ENCODE data around the gene TNRC6C.

Gene TNRC6C

DNA sequence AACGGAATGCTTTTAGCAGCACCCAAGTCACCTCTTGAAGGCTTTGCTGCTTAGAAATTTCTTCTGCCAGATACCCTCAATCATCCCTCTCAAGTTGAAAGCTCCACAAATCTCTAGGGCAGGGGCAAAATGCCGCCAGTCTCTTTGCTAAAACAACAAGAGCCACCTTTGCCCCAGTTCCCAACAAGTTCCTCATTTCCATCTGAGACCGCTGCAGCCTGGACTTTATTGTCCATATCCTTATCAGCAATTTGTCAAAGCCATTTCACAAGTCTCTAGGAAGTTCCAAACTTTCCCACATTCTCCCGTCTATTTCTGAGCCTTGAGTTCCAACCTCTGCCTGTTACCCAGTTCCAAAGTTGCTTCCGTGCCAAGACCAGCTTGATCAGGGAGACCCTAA is 142.6 kb downstream of the TNRC6C start:
- H3K4me3 ChIP-seq (ENCODE audit: low read depth, low read length) = no peak overlapping the region
- H3K9me3 ChIP-seq (ENCODE audit: control insufficient read depth, insufficient read depth, low read depth, low read length) = no peaks in the 10 kb centered on the region
- H3K4me1 ChIP-seq (ENCODE audit: control insufficient read depth, insufficient read depth, low read length) = no peaks in the 10 kb centered on the region; the same call in 1 of the 2 replicates
- TF ChIP-seq MYNN (tag by site-specific recombination; IDR thresholded peaks at IDR 0.05; ENCODE audit: borderline replicate concordance) = no peak
- TF ChIP-seq ZNF311 (tag by site-specific recombination; IDR thresholded peaks at IDR 0.05; ENCODE audit: borderline replicate concordance) = no peak
- no peak for TF ChIP-seq ZBTB8A (tag by site-specific recombination; IDR thresholded peaks at IDR 0.05)
- ChIA-PET CTCF (interaction anchor here (0.6 to 1.0 kb wide), 2 partner anchors 15 to 209 kb away, joined by 3 to 6 read pairs; no protein-coding TSS in a partner anchor), POLR2A (no interaction called here)
- peaks cover 15 to 83% of the 10 kb centered on the region in 2 experiments for H3K36me3 ChIP-seq (ENCODE audit: control insufficient read depth in 2 of 2, insufficient read depth in 1 of 2, low read length in 2 of 2)
- no peak overlapping the region for H3K27ac ChIP-seq (ENCODE audit: extremely low read depth, low read depth, low read length)

GRCh38 chr17:78101542-78101941 is 143.0 kb downstream of the TNRC6C start:
- ChIA-PET CTCF (interaction anchor here (1.0 kb wide), 1 partner anchor 209 kb away, joined by 6 read pairs; no protein-coding TSS in a partner anchor), POLR2A (no interaction called here)
- TF ChIP-seq ZNF629 (tag by site-specific recombination; IDR thresholded peaks at IDR 0.05) (no peak), ZFP69B (tag by site-specific recombination; IDR thresholded peaks at IDR 0.05) (no peak), ZNF449 (tag by site-specific recombination; IDR thresholded peaks at IDR 0.05) (no peak), SETDB1 (IDR thresholded peaks at IDR 0.05; ENCODE audit: insufficient read length, low read length) (peak; percentile 27), ZNF548 (tag by site-specific recombination; IDR thresholded peaks at IDR 0.05) (no peak)
- Histone ChIP-seq H3K27ac (ENCODE audit: extremely low read depth, low read depth, low read length) (no peak overlapping the region), H3K4me1 (ENCODE audit: control insufficient read depth, insufficient read depth, low read length) (no peaks in the 10 kb centered on the region; the same call in 1 of the 2 replicates), H3K36me3 (ENCODE audit: control insufficient read depth in 2 of 2, insufficient read depth in 1 of 2, low read length in 2 of 2) (peaks cover 18 to 78% of the 10 kb centered on the region in 2 experiments), H3K4me3 (ENCODE audit: low read depth, low read length) (no peak overlapping the region), H3K9me3 (ENCODE audit: control insufficient read depth, insufficient read depth, low read depth, low read length) (no peaks in the 10 kb centered on the region)

DNA sequence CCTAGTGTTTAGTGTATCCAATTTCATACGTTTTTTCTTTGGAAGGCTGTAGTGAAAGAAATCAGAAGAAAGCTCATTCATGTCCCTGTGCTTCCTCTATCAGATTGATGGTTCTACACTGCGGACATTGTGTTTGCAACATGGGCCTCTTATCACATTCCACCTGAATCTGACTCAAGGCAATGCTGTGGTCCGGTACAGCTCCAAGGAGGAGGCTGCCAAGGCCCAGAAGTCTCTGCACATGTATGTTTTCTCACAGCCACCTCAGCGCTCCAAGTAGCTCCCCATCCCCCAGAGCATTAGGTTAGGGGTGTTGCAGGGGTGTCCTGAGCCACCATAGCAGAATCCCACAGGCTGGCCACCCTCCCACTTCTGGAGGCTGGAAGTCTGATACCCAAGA is 144.8 kb downstream of the TNRC6C start:
- CTCF ChIA-PET = interaction anchor here (1.5 to 1.8 kb wide), 2 partner anchors 9 to 18 kb away, joined by 7 to 8 read pairs; no protein-coding TSS in a partner anchor
- POLR2A ChIA-PET = interaction anchor here (1.0 kb wide), 1 partner anchor 145 kb away, joined by 3 read pairs; the partner anchor contains the start of gene TNRC6C
- H3K27ac ChIP-seq (ENCODE audit: extremely low read depth, low read depth, low read length) = no peak overlapping the region
- H3K4me1 ChIP-seq (ENCODE audit: control insufficient read depth, insufficient read depth, low read length) = no peaks in the 10 kb centered on the region; the same call in 1 of the 2 replicates
- peaks cover 11 to 61% of the 10 kb centered on the region in 2 experiments for H3K36me3 ChIP-seq (ENCODE audit: control insufficient read depth in 2 of 2, insufficient read depth in 1 of 2, low read length in 2 of 2)
- no peaks in the 10 kb centered on the region for H3K9me3 ChIP-seq (ENCODE audit: control insufficient read depth, insufficient read depth, low read depth, low read length)
- no peak overlapping the region for H3K4me3 ChIP-seq (ENCODE audit: low read depth, low read length)
- no peak for TF ChIP-seq ZNF580 (tag by site-specific recombination; IDR thresholded peaks at IDR 0.05)
- no peak for TF ChIP-seq ZNF398 (tag by site-specific recombination; IDR thresholded peaks at IDR 0.05)
- no peak for TF ChIP-seq ATF2 (tag by site-specific recombination; IDR thresholded peaks at IDR 0.05; ENCODE audit: low read depth)
- TF ChIP-seq, protein P1, sequence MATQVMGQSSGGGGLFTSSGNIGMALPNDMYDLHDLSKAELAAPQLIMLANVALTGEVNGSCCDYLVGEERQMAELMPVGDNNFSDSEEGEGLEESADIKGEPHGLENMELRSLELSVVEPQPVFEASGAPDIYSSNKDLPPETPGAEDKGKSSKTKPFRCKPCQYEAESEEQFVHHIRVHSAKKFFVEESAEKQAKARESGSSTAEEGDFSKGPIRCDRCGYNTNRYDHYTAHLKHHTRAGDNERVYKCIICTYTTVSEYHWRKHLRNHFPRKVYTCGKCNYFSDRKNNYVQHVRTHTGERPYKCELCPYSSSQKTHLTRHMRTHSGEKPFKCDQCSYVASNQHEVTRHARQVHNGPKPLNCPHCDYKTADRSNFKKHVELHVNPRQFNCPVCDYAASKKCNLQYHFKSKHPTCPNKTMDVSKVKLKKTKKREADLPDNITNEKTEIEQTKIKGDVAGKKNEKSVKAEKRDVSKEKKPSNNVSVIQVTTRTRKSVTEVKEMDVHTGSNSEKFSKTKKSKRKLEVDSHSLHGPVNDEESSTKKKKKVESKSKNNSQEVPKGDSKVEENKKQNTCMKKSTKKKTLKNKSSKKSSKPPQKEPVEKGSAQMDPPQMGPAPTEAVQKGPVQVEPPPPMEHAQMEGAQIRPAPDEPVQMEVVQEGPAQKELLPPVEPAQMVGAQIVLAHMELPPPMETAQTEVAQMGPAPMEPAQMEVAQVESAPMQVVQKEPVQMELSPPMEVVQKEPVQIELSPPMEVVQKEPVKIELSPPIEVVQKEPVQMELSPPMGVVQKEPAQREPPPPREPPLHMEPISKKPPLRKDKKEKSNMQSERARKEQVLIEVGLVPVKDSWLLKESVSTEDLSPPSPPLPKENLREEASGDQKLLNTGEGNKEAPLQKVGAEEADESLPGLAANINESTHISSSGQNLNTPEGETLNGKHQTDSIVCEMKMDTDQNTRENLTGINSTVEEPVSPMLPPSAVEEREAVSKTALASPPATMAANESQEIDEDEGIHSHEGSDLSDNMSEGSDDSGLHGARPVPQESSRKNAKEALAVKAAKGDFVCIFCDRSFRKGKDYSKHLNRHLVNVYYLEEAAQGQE (tag by site-specific recombination; IDR thresholded peaks at IDR 0.05) = no peak
- TF ChIP-seq ZNF311 (tag by site-specific recombination; IDR thresholded peaks at IDR 0.05; ENCODE audit: borderline replicate concordance) = no peak
- TF ChIP-seq, protein P2, sequence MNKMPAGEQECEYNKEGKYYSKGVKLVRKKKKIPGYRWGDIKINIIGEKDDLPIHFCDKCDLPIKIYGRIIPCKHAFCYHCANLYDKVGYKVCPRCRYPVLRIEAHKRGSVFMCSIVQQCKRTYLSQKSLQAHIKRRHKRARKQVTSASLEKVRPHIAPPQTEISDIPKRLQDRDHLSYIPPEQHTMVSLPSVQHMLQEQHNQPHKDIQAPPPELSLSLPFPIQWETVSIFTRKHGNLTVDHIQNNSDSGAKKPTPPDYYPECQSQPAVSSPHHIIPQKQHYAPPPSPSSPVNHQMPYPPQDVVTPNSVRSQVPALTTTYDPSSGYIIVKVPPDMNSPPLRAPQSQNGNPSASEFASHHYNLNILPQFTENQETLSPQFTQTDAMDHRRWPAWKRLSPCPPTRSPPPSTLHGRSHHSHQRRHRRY (tag by site-specific recombination; IDR thresholded peaks at IDR 0.05) = no peak
- no peak for TF ChIP-seq ZNF416 (tag by site-specific recombination; IDR thresholded peaks at IDR 0.05)
- no peak for TF ChIP-seq ZNF558 (tag by site-specific recombination; IDR thresholded peaks at IDR 0.05)
- TF ChIP-seq ZNF423 (tag by site-specific recombination; IDR thresholded peaks at IDR 0.05) = no peak
- no peak for TF ChIP-seq ZNF10 (tag by site-specific recombination; IDR thresholded peaks at IDR 0.05)
- TF ChIP-seq, protein P3, sequence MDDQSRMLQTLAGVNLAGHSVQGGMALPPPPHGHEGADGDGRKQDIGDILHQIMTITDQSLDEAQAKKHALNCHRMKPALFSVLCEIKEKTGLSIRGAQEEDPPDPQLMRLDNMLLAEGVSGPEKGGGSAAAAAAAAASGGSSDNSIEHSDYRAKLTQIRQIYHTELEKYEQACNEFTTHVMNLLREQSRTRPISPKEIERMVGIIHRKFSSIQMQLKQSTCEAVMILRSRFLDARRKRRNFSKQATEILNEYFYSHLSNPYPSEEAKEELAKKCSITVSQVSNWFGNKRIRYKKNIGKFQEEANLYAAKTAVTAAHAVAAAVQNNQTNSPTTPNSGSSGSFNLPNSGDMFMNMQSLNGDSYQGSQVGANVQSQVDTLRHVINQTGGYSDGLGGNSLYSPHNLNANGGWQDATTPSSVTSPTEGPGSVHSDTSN (CRISPR knock-in tag; IDR thresholded peaks at IDR 0.05) = no peak

All from HEK293 (cell line).